Endodermal cell (in vitro differentiated cells): ENCODE measurements around the gene CDKN1B. TPM values are rescaled to one million over a fixed set of nuclear protein-coding genes. Genes with fewer than 3 reads are reported as not detected.

ENCODE experiments used
- DNase-seq: peaks from one replicate; pipeline ENCODE4 v3.0.0-alpha.2; 2017
- H3K27ac ChIP-seq: 2 replicates; pipeline ENCODE4 v1.5.1; 2013; ENCODE audit warnings: mild to moderate bottlenecking, low read depth, low read length, moderate library complexity
- H3K27me3 ChIP-seq: 2 replicates; pipeline ENCODE4 v1.6.1; 2013; ENCODE audit warnings: mild to moderate bottlenecking, low read length, moderate library complexity; ENCODE audit not compliant: insufficient read depth, control insufficient read depth, poor library complexity, severe bottlenecking
- H3K36me3 ChIP-seq: 2 replicates; pipeline ENCODE4 v1.7.0; 2013; ENCODE audit warnings: mild to moderate bottlenecking, low read length, moderate library complexity; ENCODE audit not compliant: control insufficient read depth, insufficient read depth
- H3K4me1 ChIP-seq: one replicate; pipeline ENCODE4 v1.7.0; 2013; ENCODE audit warnings: low read length; ENCODE audit not compliant: control insufficient read depth, insufficient read depth
- H3K4me3 ChIP-seq: 2 replicates; pipeline ENCODE4 v1.5.1; 2013; ENCODE audit warnings: mild to moderate bottlenecking, low read length, moderate library complexity
- H3K9ac ChIP-seq: 2 replicates; pipeline ENCODE4 v1.6.1; 2013; ENCODE audit warnings: mild to moderate bottlenecking, low read length, moderate library complexity; ENCODE audit not compliant: poor library complexity, severe bottlenecking; ENCODE audit errors: extremely low read depth
- H3K9me3 ChIP-seq: 2 replicates; pipeline ENCODE4 v1.6.1; 2013; ENCODE audit warnings: mild to moderate bottlenecking, low read length, moderate library complexity; ENCODE audit not compliant: control insufficient read depth
- H3K27ac Mint-ChIP-seq: 2 replicates; pipeline ENCODE4 v1.8.0; 2020; ENCODE audit warnings: mixed read lengths
- H3K27me3 Mint-ChIP-seq: 2 replicates; pipeline ENCODE4 v1.8.0; 2021; ENCODE audit warnings: mild to moderate bottlenecking, mixed read lengths; ENCODE audit not compliant: insufficient read depth
- H3K36me3 Mint-ChIP-seq: 2 replicates; pipeline ENCODE4 v1.8.0; 2020; ENCODE audit warnings: low read depth, mixed read lengths
- H3K4me1 Mint-ChIP-seq: 2 replicates; pipeline ENCODE4 v1.8.0; 2020; ENCODE audit warnings: mixed read lengths
- H3K4me3 Mint-ChIP-seq: 2 replicates; pipeline ENCODE4 v1.8.0; 2020; ENCODE audit warnings: mild to moderate bottlenecking, moderate library complexity, mixed read lengths
- H3K9me3 Mint-ChIP-seq: 2 replicates; pipeline ENCODE4 v1.8.0; 2020; ENCODE audit warnings: mild to moderate bottlenecking, mixed read lengths
- WGBS, 2 experiments: methylation state at CpG; one replicate each; pipeline versions ENCODE4 v1.1.5 to v1.1.7; 2013; ENCODE audit warnings: missing lambda C conversion rate in 2 of 2, mixed read lengths in 1 of 2; ENCODE audit not compliant: insufficient coverage in 1 of 2, insufficient read length in 1 of 2; 5-methylcytosine and 5-hydroxymethylcytosine counted together
- total RNA-seq, 2 donors: library from RNA; stranded (reverse); fragmentation: NEBNext Ultra II Directional in 1 of 2; extraction: Animal tissue kit (Norgen Biotek cat#: 25700) in 1 of 2; gene quantifications; 2 replicates in 1 of 2; 3 replicates in 1 of 2; pipeline ENCODE4 v1.2.1, GENCODE V29; 2021
- TF ChIP-seq, protein P1 (sequence below): fragments of 200-600 bp; sonication (generic); conservative IDR thresholded peaks from 2 replicates; pipeline ENCODE4 v1.5.0; 2021; ENCODE audit warnings: antibody characterized with exemption, mild to moderate bottlenecking

Gene CDKN1B
- total RNA-seq, 2 donors from 2014 or later: 40.1 to 63.9 TPM

DNA sequence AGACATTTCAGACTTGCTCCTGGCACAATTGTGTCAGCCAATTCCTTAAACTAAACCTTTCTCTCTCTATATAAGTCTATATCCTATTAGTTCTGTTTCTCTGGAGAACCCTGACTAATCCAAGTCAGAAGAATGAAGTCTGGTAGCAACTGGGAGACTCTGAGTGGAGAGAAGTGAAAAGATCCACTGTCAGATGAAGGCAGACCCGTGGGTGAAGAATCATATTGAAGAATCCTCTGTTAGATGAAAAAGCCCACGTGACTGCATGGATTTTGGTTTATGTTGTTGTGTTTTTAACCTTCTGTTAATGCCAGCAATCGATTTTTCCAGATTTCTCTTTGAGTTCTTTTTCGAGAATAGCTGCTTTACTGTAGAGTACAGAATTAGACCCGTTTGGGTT is 38.8 kb downstream of the CDKN1B start:
- no peak overlapping the region for H3K4me3 Mint-ChIP-seq
- no peaks in the 10 kb centered on the region for H3K36me3 ChIP-seq
- TF ChIP-seq, protein P1, sequence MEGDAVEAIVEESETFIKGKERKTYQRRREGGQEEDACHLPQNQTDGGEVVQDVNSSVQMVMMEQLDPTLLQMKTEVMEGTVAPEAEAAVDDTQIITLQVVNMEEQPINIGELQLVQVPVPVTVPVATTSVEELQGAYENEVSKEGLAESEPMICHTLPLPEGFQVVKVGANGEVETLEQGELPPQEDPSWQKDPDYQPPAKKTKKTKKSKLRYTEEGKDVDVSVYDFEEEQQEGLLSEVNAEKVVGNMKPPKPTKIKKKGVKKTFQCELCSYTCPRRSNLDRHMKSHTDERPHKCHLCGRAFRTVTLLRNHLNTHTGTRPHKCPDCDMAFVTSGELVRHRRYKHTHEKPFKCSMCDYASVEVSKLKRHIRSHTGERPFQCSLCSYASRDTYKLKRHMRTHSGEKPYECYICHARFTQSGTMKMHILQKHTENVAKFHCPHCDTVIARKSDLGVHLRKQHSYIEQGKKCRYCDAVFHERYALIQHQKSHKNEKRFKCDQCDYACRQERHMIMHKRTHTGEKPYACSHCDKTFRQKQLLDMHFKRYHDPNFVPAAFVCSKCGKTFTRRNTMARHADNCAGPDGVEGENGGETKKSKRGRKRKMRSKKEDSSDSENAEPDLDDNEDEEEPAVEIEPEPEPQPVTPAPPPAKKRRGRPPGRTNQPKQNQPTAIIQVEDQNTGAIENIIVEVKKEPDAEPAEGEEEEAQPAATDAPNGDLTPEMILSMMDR: no peak

DNA sequence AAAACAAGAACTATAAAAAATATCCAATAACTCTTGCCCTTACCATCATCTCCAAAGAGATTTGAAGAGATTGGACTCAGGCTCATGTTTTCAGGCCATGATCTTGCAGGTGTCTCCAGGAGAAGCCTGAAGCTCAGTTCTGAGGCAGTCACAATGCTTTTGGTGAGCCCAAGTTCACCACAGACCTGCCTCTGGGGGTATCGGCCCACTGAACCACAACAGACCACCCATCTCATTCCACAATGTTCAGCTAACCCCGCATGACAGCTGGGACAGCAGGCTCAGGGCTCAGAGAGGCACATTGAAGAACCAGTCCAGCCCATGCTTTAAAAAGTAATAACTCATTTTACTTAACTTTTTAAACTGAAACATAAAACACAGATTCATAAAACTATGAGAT is 40.0 kb downstream of the CDKN1B start:
- no peaks in the 10 kb centered on the region for H3K36me3 ChIP-seq
- no peaks in the 10 kb centered on the region for H3K36me3 Mint-ChIP-seq

More for the DNA sequence above, 38.8 kb downstream of the CDKN1B start:
- no peak overlapping the region for H3K4me3 ChIP-seq
- H3K4me1 ChIP-seq: peaks cover 7% of the 10 kb centered on the region
- Mint-ChIP-seq H3K9me3 (no peaks in the 10 kb centered on the region), H3K27ac (no peak overlapping the region), H3K36me3 (no peaks in the 10 kb centered on the region), H3K4me1 (peaks cover 13% of the 10 kb centered on the region), H3K27me3 (peaks cover 2% of the 10 kb centered on the region)
- H3K9ac ChIP-seq: no peak overlapping the region
- no peaks in the 10 kb centered on the region for H3K9me3 ChIP-seq
- no peak for DNase-seq
- 86 to 90% methylated on average over 5 of the region's 5 CpGs for WGBS, 2 experiments
- H3K27ac ChIP-seq: no peak overlapping the region
- H3K27me3 ChIP-seq: no peaks in the 10 kb centered on the region

DNA sequence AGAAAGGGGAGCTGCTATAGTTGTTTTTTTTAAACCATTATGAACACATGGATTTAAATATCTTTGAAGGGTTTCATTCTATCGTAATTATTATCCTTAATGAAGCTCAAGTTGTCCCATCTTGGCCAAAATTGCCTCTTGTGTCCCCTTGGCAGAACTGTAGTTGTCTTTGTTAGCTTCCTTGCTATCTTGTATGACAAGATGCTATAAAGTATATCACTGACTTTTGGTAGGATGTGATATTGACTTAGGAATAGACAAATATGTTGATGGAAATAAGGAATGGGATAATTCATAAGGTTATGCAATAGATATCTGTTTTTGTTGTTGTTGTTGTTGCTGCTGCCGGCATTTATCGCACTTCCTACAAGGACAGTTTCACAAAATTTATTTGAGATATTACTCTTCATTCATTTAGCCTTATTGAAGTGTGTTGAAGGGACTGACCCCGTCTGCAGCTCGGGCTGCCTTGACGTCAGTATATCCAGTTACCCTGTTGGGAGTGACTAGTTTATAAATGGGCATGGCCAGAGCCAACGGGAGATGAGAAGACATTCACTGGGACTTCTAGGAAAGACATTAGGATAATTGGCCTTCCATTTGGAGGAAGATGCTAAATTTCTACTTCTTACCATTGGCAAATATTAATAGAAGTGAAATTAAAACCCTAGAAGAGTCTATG is 42.2 kb downstream of the CDKN1B start:
- H3K4me3 Mint-ChIP-seq: no peak overlapping the region
- H3K9me3 ChIP-seq: no peaks in the 10 kb centered on the region
- TF ChIP-seq, protein P1: no peak
- peaks cover 4% of the 10 kb centered on the region for H3K27me3 Mint-ChIP-seq
- H3K27ac ChIP-seq: no peak overlapping the region
- H3K9me3 Mint-ChIP-seq: peaks cover 2% of the 10 kb centered on the region
- H3K4me1 Mint-ChIP-seq: peaks cover 4% of the 10 kb centered on the region
- H3K9ac ChIP-seq: no peak overlapping the region
- H3K27ac Mint-ChIP-seq: no peak overlapping the region
- 96% methylated on average over 7 of the region's 7 CpGs; no CpG with 5 or more reads in 1 of the 2 experiments for WGBS, 2 experiments
- no peaks in the 10 kb centered on the region for H3K4me1 ChIP-seq
- H3K36me3 Mint-ChIP-seq: no peaks in the 10 kb centered on the region
- no peaks in the 10 kb centered on the region for H3K36me3 ChIP-seq
- no peak overlapping the region for H3K4me3 ChIP-seq
- H3K27me3 ChIP-seq: no peaks in the 10 kb centered on the region
- no peak for DNase-seq

More for the DNA sequence above, 40.0 kb downstream of the CDKN1B start:
- Histone ChIP-seq H3K4me3 (no peak overlapping the region), H3K4me1 (peaks cover 7% of the 10 kb centered on the region), H3K27me3 (no peaks in the 10 kb centered on the region), H3K27ac (no peak overlapping the region), H3K9ac (no peak overlapping the region), H3K9me3 (no peaks in the 10 kb centered on the region)
- TF ChIP-seq, protein P1: no peak
- H3K9me3 Mint-ChIP-seq: peaks cover 2% of the 10 kb centered on the region
- H3K27ac Mint-ChIP-seq: no peak overlapping the region
- H3K4me1 Mint-ChIP-seq: peaks cover 12% of the 10 kb centered on the region
- H3K27me3 Mint-ChIP-seq: peaks cover 4% of the 10 kb centered on the region
- H3K4me3 Mint-ChIP-seq: no peak overlapping the region
- WGBS, 2 experiments: 67 to 88% methylated on average over 1 to 2 of the region's 2 CpGs
- DNase-seq: no peak
